Activated CD4-positive, alpha-beta T cell treated with anti-CD3 and anti-CD28 coated beads, Interleukin-2, Interleukin-6, amounts not matched to agents 100 ng/mL and 50 ng/mL, durations not matched to agents 16 hours and 8 hours (primary cell): Measurements from ENCODE around the gene ESRRA.

Experiments used
- DNase-seq: peaks from one replicate; pipeline ENCODE4 v3.0.0-alpha.2; 2020

The ESRRA gene

GRCh38 chr11:64352995-64353714 lies 47.8 kb downstream of the ESRRA start:
- DNase-seq = no peak

- no peak for DNase-seq
Measured at GRCh38 chr11:64353715-64354506, 48.6 kb downstream of the ESRRA start.

GRCh38 chr11:64355078-64355940 lies 50.0 kb downstream of the ESRRA start:
- DNase-seq = peak; percentile 46

- DNase-seq = peak; percentile 61
Measured at GRCh38 chr11:64356498-64357411, 51.4 kb downstream of the ESRRA start.

GRCh38 chr11:64357446-64357845 lies 52.1 kb downstream of the ESRRA start:
- no peak for DNase-seq

GRCh38 chr11:64357904-64358535 lies 52.7 kb downstream of the ESRRA start:
- DNase-seq = peak; percentile 69

GRCh38 chr11:64358536-64358906 lies 53.2 kb downstream of the ESRRA start:
- DNase-seq = no peak

GRCh38 chr11:64358907-64359711 lies 53.8 kb downstream of the ESRRA start, which contains the start of gene RPS6KA4:
RPS6KA4 (plus strand) TSS chr11:64359162; CDS start chr11:64359236, 74 bp downstream.
- peak; percentile 67 for DNase-seq

- peak; percentile 38 for DNase-seq
Measured at GRCh38 chr11:64359712-64360445, 54.6 kb downstream of the ESRRA start.

GRCh38 chr11:64360448-64360921 lies 55.2 kb downstream of the ESRRA start:
- DNase-seq = no peak

- DNase-seq = no peak
Measured at GRCh38 chr11:64361659-64362058, 56.3 kb downstream of the ESRRA start.

- no peak for DNase-seq
Measured at GRCh38 chr11:64362339-64362738, 57.0 kb downstream of the ESRRA start.

- no peak for DNase-seq
Measured at GRCh38 chr11:64364435-64364834, 59.1 kb downstream of the ESRRA start.

GRCh38 chr11:64364911-64365310 lies 59.6 kb downstream of the ESRRA start:
- no peak for DNase-seq
